HG02970 (cell line): Measurements from ENCODE around the gene BNC2.

ENCODE experiments used
- ATAC-seq: cut with Tn5 transposase; IDR thresholded peaks from one replicate; pipeline ENCODE4 v1.9.1; 2021; ENCODE audit warnings: mild to moderate bottlenecking, moderate library complexity, moderate number of reproducible peaks; ENCODE audit not compliant: unreplicated experiment, low FRiP score

The BNC2 gene

GRCh38 chr9:16687678-16688369, 182.6 kb downstream of the BNC2 start:
- no peak for ATAC-seq

DNA sequence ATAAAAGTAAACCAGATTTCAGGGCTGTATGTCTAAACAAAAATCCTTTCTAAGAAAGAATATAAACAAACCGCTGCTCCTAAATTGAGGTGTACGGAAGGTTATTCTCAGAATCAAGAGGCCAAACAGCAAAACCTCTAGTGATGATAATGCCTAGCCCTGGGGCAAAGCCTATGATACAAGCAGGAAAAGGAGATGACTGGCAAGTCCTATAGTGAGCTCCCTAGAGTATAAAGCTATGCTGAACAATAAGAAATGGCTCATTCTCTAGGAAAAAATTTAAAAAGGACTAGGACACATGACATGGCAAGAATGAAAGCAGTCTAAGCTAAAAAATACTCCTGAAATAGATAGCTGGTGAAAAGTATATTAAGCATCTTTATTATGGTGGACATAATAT, 187.1 kb downstream of the BNC2 start:
- ATAC-seq, result no peak

DNA sequence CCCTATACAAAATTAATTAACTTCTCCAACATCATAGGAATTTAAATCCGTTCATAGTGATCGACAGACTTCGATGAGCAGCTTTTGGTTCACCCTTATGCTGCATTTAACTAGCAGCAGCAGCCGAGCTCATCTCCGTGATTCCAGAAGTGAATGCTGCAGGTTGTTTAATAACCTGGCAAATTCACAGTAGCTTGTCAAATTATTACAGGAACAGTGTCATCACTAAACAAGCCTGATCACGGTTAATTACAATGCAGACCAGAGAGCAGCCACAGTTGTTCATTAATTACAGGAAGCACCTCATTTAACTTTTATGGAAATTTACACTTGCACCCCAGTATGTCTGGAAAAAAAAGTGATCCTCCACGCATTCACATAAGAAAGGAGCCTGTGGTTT, 188.2 kb downstream of the BNC2 start:
- ATAC-seq, result no peak

GRCh38 chr9:16681652-16681987, 188.8 kb downstream of the BNC2 start:
- ATAC-seq, result no peak

DNA sequence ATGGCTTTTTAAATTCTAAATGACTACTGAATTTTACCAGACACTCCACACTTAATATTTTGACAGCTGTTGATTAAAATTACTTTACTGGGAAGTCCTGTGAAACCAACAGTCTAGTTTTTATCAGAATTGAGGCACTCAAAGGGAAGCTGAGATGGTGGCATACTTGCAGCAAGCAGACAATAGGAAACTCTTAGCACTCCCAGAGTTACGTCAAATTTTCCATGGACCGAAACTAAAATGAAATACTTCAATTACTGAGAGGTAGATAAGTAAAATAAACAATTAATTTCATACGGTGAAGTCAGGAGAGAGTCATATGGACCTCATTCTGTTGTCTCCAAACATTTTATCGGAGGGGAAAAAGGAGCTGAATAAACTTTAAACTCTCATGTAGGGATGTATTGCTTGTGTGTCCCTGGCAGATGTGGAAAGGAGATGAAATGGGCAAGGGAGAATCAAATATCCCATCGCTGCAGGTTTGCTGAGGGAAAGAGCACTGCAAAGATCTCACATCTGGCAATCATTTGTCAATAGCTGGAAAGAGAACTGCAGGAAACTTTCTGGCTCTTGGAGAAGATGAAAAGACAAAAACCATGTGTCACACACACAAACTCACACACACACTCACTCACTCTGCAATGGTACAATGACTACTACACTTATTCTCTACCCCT, 189.4 kb downstream of the BNC2 start:
- ATAC-seq, result no peak

GRCh38 chr9:16680541-16680940, 189.9 kb downstream of the BNC2 start:
- ATAC-seq, result no peak

- no peak for ATAC-seq
These were observed 191.1 kb downstream of the BNC2 start for GRCh38 chr9:16679327-16679821.

- no peak for ATAC-seq
These were observed 194.0 kb downstream of the BNC2 start for GRCh38 chr9:16676519-16676918.

GRCh38 chr9:16675131-16675530, 195.3 kb downstream of the BNC2 start:
- ATAC-seq, result no peak

DNA sequence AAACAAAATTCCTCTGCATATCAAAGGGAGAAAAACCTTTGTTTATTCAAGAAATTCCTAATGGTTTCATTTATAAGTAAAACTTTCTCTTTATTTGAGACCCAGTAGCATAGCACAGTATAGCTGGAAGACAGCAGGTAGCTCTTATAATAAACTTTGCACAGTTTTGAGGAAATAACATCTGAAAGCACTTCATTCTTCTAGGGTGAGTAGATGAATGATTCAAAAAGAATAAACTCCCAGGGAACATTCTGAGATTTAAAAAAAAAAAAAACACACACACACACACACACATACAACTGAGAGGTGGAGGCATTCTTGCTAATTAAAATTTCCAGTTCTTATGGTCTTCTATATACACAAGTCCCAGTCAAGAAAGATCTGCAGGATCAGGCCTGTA, 197.3 kb downstream of the BNC2 start:
- no peak for ATAC-seq

DNA sequence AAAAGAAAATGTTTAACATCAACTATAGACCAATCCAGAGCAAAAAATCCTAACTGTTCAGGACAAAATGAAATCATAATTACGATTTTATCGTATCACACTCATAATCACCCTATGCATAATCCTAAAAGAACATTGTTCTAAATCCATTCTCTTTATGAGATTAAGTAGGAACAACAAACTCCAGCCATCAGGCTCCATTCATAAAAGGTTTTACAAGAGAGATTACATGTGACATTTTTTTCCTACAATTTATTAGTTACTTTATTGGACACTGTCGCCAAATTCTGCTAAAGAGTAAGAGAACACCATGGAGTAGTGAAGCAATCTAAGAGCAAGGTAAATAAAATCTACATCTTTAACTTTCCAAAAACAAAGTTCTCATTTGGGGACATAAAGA, 198.0 kb downstream of the BNC2 start:
- ATAC-seq, result no peak

DNA sequence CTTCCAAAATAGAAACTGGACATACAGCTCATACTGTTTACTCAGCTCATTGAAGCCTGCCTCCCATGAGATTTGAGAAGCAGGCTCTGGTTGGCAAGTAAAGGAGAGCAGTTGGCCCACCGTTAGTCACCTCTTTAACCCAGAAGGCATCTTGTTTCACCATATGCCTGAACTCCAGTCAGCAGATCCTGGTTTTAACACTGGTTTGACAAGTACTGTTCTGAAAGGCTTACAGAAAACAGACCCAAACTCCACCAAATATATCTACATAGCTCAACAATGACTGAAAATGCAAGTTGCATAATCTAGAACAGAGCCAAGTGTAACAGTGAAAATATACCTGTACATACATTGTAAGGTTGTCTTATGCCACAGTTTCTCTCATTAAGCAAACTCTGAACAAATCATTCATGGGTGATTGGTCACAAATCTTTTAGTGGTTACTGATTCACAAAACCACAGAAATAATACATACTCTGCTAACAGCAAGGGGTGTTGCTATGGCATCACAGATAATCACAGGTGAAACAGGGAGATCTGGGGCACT, 198.8 kb downstream of the BNC2 start:
- ATAC-seq, result no peak

DNA sequence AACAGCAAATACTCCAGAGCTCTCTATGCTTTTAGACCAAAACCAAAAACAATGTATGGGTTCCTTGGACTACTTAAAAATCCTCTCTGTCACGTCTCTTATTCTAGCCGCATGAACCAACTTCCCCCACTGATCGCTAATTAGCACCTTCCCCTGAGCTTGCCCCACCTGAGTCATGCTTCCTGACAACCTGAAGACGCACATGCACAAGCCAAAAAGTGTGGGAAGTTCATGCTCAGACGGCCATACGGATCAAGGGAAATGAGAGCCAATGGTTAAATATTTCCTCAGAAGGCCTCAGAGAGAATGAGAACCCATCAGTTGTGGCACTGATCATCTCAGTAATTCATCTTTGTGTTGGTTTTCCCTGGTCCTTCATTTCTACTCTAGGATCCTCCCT, 199.7 kb downstream of the BNC2 start:
- no peak for ATAC-seq

GRCh38 chr9:16668734-16669295, 201.7 kb downstream of the BNC2 start:
- ATAC-seq, result no peak

- ATAC-seq, result no peak
These were observed 206.3 kb downstream of the BNC2 start for GRCh38 chr9:16664211-16664610.

DNA sequence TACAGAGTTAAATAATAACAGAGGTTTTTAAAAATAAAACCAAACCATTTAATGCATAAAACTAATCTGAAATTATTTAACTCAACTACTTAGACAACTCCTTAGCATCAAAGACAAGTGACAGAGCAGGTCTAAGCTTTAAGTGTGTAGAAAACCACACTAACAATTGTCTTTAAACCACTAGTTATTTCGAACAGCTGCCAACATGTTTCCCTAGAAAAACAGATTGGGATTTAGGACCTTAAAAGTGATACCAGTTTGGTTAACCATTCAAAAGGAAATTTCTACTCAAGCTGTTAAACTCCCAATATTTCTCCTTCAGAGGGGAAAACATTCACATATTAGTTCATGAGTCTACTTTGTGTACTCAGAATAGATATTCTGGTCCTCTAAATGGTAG, 208.7 kb downstream of the BNC2 start:
- no peak for ATAC-seq

GRCh38 chr9:16659096-16659495, 211.4 kb downstream of the BNC2 start:
- ATAC-seq, result no peak

DNA sequence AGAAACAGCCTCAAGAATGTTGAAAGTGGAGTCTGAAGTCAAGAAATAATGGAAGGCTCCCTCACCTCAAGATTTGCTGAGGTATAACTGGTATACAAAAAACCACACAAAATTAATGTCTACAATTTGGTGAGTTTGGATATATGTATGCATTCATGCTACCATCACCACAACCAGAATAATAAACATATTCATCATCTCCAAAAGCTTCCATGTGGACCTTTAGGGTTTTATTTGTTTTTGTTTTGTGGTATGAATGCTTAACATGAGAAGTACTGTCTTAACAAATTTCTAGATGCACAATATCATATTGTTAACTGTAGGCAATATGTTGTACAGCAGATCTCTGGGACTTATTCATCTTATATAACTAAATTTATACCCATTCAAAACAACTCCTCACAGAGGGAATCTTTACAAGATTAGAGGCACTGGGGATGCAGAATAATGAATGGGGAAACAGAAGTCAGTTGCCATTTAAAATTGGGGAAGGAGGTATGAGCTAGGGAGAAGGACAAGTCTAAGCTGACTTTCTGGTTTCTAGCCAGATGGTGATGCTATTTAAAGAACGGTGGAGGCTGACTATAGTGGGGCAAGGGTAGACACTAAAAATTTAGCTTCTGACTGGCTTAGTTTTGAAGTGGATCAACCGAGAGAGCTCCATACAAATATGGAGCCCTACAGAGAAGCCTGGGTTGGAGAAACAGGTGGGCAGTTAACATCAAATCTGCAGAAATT, 213.9 kb downstream of the BNC2 start:
- ATAC-seq, result no peak

GRCh38 chr9:16654596-16655126, 215.8 kb downstream of the BNC2 start:
- no peak for ATAC-seq

DNA sequence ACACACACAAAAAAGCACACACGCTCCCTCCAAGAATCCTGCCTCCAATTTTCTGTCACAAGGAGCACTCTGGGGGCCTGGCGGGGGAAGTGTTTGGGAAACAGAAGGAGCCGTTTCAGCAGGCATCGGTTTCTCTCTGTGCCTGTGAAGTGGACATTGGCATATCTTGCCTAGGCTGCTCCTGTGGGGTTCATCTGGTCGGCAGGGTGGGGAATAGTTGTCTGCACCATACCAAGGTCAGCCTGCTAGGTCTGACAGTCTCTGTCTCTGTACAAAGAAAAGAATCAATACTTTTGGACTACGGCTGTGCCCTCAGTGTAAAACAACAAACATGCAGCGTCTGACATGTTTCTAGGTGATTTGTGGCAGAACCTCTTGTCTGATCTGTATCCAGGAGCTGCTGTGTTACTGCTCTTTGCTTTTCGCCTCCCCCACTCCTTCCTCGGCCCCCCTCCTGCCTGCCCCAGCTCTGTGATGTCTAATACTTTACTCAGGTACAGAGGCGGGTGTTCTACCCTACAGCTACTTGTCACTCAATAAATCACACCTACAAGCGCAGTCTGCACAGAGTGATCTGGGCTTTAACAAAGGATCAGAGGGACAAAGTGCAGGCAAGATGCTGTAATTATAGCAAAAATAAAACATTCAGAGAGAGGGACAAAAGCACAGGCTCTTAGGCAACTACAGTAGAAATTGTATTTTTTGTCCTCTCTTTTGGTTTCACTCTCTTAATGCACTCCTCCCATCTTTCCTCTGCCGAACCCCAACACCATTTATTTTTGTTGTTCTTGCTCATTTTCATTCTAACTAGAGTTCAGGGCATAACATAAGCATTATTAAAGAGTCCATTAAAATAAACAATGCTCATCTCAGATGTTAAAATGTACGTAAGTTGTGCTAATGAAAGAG, 216.7 kb downstream of the BNC2 start:
- no peak for ATAC-seq
